Parathyroid adenoma (tissue), 2 donors: ENCODE results near the gene NEURL3.

ENCODE experiments used
- H2AFZ ChIP-seq: fragments of 300-600 bp; sonication (generic); one replicate; pipeline ENCODE4 v1.7.0; 2017; ENCODE audit warnings: antibody characterized with exemption, mild to moderate bottlenecking
- H3K27ac ChIP-seq: fragments of 300-600 bp; sonication (generic); one replicate; pipeline ENCODE4 v1.7.0; 2017
- H3K27me3 ChIP-seq: fragments of 300-600 bp; sonication (generic); one replicate; pipeline ENCODE4 v1.7.0; 2017; ENCODE audit warnings: low read length; ENCODE audit not compliant: control insufficient read depth, insufficient read depth
- H3K36me3 ChIP-seq: fragments of 300-600 bp; sonication (generic); one replicate; pipeline ENCODE4 v1.7.0; 2017; ENCODE audit warnings: low read length; ENCODE audit not compliant: control insufficient read depth, insufficient read depth
- H3K4me1 ChIP-seq: fragments of 300-600 bp; sonication (generic); one replicate; pipeline ENCODE4 v1.7.0; 2017; ENCODE audit warnings: control low read depth
- H3K4me2 ChIP-seq: fragments of 300-600 bp; sonication (generic); one replicate; pipeline ENCODE4 v1.7.0; 2017; ENCODE audit warnings: low read length
- H3K4me3 ChIP-seq: fragments of 300-600 bp; sonication (generic); one replicate; pipeline ENCODE4 v1.7.0; 2017; ENCODE audit warnings: low read depth, low read length
- H3K79me2 ChIP-seq: fragments of 300-600 bp; sonication (generic); one replicate; pipeline ENCODE4 v1.7.0; 2017; ENCODE audit warnings: control low read depth
- H3K9ac ChIP-seq: fragments of 300-600 bp; sonication (generic); one replicate; pipeline ENCODE4 v1.7.0; 2017; ENCODE audit warnings: mild to moderate bottlenecking
- H3K9me3 ChIP-seq: fragments of 300-600 bp; sonication (generic); one replicate; pipeline ENCODE4 v1.7.0; 2017; ENCODE audit warnings: low read length; ENCODE audit not compliant: control insufficient read depth
- TF ChIP-seq, protein P1 (sequence below): fragments of 300-600 bp; sonication (generic); IDR thresholded peaks from one replicate; pipeline ENCODE4 v1.7.0; 2017; ENCODE audit warnings: antibody characterized with exemption, mild to moderate bottlenecking
- donor health status: primary hyperparathyroidism.

Gene NEURL3

DNA sequence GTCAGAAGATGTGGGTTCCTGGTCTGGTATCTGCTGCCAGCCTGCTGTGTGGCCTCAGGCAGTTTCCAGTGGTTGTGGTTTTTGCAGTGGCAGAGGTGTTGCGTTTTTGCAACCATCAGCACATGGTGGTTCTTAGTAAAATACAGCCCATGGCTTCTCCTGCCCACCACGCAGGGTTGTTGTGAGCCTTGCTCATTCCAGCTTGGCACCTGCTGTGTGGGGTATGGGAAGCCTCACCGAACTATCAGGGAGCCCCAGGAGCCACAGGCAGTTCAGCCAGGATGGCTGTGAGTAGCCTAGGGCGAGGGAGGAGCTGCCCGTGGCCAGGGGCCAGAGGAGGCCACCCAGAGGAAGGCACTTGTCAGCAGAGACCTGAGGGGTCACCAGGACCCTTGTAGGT, 41.2 kb upstream of the NEURL3 start:
- TF ChIP-seq, protein P1, sequence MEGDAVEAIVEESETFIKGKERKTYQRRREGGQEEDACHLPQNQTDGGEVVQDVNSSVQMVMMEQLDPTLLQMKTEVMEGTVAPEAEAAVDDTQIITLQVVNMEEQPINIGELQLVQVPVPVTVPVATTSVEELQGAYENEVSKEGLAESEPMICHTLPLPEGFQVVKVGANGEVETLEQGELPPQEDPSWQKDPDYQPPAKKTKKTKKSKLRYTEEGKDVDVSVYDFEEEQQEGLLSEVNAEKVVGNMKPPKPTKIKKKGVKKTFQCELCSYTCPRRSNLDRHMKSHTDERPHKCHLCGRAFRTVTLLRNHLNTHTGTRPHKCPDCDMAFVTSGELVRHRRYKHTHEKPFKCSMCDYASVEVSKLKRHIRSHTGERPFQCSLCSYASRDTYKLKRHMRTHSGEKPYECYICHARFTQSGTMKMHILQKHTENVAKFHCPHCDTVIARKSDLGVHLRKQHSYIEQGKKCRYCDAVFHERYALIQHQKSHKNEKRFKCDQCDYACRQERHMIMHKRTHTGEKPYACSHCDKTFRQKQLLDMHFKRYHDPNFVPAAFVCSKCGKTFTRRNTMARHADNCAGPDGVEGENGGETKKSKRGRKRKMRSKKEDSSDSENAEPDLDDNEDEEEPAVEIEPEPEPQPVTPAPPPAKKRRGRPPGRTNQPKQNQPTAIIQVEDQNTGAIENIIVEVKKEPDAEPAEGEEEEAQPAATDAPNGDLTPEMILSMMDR = no peak
- Histone ChIP-seq H3K4me2 (no peak overlapping the region), H3K27ac (no peak overlapping the region), H3K36me3 (no peaks in the 10 kb centered on the region), H3K9me3 (no peaks in the 10 kb centered on the region), H2AFZ (no peak overlapping the region), H3K9ac (no peak overlapping the region), H3K27me3 (no peaks in the 10 kb centered on the region), H3K4me3 (no peak overlapping the region), H3K79me2 (no peaks in the 10 kb centered on the region), H3K4me1 (no peaks in the 10 kb centered on the region)

DNA sequence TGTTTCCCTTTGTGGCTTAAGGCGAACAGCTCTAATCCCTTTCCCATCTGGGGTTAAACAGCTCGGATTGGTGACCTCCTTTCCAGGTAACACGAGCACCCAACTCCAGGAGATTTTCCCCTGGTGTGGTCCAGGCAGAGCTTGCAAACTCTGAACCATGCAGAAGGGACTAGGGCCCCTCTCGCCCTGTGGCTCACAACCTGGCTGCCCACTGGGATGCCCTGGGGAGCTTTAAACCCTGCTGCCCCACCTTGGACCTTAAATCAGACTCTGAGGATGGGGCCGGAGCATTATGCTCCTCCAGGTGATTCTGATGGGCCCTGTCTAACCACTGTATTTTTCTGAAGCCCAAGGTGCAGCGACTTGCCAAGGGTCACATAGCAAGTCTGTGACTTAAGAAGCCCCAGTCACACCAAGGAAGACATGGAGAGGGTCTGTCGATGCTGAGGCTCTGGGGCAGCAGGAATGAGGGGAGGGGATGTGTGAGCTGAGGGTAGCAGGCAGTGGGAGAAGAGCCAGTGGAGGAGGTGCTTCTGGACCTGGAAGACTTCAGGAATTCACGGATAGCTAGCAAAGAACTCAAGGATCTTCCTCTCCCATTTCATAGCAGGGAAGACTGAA, 37.3 kb upstream of the NEURL3 start:
- Histone ChIP-seq H3K4me3 (no peak overlapping the region), H3K79me2 (no peaks in the 10 kb centered on the region), H3K9me3 (no peaks in the 10 kb centered on the region), H3K36me3 (no peaks in the 10 kb centered on the region), H3K9ac (no peak overlapping the region), H3K4me2 (no peak overlapping the region), H2AFZ (no peak overlapping the region), H3K27me3 (no peaks in the 10 kb centered on the region), H3K4me1 (no peaks in the 10 kb centered on the region), H3K27ac (no peak overlapping the region)
- TF ChIP-seq, protein P1 = no peak

DNA sequence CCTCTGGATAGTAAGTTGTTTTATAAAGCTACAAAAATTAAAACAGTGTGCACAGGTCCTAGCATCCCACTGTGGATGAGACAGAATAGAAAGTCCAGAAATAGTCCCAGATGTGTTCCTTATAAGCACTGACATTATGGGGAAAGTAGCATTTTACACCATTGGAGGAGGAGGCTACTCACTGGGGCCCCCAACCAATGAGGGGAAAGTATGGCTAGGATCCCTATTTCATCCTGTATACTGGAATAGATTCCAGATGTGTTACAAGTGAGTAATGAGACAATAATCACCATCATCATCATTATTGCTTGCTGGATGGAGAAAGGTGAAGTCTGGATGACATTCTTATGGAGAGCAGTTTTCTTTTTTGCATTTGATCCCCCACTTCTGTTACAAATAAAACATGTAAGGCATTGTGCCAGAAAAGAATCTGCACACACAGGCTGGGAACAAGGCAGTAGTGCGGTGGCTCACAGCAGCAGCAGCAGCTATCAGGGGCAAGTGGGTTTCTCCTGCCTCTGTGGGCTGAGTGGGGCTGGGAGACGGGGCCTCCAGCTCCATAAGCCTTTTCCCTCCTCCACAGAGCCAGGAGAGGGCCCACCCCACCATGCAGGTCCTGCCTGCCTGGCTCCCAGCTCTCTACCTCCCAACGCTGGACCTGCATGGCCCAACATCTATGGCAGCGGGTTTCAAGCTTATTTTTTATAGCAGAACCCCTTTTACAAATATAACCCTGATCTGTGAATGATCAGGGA, 36.4 kb upstream of the NEURL3 start:
- H3K4me1 ChIP-seq = no peaks in the 10 kb centered on the region
- H3K36me3 ChIP-seq = no peaks in the 10 kb centered on the region
- H2AFZ ChIP-seq = no peak overlapping the region
- no peaks in the 10 kb centered on the region for H3K27me3 ChIP-seq
- no peak overlapping the region for H3K27ac ChIP-seq
- no peaks in the 10 kb centered on the region for H3K79me2 ChIP-seq
- TF ChIP-seq, protein P1 = no peak
- H3K9me3 ChIP-seq = no peaks in the 10 kb centered on the region
- no peak overlapping the region for H3K9ac ChIP-seq
- H3K4me2 ChIP-seq = no peak overlapping the region
- no peak overlapping the region for H3K4me3 ChIP-seq

DNA sequence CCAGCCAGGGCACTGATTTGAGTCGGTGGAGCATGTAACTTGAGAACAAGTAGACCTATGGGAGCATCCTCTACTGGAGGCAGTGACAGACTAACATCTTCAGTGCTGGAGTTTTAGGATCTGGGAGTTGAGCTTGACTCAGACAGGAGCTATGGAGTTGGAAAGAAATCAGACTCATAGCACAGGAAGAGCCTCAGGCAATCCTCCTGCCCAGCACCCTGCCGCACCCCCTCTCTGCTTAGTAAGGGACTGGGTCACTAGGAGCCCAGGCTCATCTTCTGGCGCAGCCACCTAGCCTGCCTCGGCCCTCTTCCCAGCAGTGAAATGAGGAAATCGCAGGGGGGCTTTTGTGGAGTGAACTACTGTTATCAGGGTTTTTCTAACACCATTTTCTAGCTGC, 35.0 kb upstream of the NEURL3 start:
- Histone ChIP-seq H3K4me2 (no peak overlapping the region), H3K9me3 (no peaks in the 10 kb centered on the region), H3K4me1 (peaks cover 3% of the 10 kb centered on the region), H2AFZ (no peak overlapping the region), H3K79me2 (no peaks in the 10 kb centered on the region), H3K27me3 (no peaks in the 10 kb centered on the region), H3K4me3 (no peak overlapping the region), H3K36me3 (no peaks in the 10 kb centered on the region), H3K9ac (no peak overlapping the region), H3K27ac (no peak overlapping the region)
- TF ChIP-seq, protein P1 = no peak
